GM19023 (cell line): ENCODE measurements around the gene NHSL2.
A peak's percentile ranks its signal among the peaks of the same experiment; 100 is the strongest.

Source experiments
- ATAC-seq: cut with Tn5 transposase; IDR thresholded peaks from one replicate; pipeline ENCODE4 v1.9.1; 2021; ENCODE audit warnings: mild to moderate bottlenecking, moderate library complexity; ENCODE audit not compliant: unreplicated experiment

Gene NHSL2

DNA sequence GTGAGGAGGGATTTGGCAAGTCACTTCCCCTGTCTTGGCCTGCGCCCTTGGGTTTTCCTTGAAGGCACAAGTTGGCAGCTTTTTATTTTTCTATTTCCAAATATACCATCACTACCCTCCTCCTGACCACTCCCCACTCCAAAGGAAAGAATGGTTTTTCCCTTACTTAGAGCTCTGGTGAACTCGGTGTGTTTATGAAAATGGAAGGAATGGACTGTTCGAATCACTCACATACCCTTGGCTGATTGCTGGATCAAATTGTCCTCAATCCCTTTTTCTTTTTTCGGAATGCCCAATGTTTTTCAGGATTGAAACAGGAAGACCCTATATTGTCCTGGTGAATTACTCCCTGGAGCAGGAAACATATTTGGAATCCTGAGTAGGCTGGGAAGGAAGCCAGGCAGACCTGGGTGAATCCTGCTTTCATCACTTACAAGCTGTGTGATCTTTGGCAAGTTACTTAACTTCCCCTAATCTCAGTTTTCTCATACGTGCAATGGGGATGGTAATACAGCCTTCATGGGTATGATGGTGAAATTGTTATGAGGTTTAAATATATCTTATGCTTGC lies 150.4 kb downstream of the NHSL2 start:
- no peak for ATAC-seq

DNA sequence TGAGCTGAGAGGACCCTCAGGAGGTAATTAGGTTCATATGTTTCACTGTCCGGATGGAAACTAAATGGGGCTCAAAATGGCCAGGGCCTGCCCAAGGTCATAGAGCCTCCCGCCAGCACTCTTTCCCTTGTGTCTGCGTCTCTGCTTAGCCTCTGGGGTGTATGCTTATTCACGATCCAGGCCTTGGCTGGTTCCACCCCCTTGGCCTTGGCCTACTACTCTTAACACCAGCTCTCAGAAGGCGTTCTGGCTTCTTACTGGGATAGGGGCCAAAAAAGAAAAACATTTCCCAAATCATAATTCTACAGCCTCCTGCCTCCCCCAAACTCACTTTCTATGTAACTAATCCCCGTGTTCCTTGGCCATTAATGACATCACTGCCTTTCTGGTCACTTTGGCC lies 152.3 kb downstream of the NHSL2 start:
- ATAC-seq = no peak

DNA sequence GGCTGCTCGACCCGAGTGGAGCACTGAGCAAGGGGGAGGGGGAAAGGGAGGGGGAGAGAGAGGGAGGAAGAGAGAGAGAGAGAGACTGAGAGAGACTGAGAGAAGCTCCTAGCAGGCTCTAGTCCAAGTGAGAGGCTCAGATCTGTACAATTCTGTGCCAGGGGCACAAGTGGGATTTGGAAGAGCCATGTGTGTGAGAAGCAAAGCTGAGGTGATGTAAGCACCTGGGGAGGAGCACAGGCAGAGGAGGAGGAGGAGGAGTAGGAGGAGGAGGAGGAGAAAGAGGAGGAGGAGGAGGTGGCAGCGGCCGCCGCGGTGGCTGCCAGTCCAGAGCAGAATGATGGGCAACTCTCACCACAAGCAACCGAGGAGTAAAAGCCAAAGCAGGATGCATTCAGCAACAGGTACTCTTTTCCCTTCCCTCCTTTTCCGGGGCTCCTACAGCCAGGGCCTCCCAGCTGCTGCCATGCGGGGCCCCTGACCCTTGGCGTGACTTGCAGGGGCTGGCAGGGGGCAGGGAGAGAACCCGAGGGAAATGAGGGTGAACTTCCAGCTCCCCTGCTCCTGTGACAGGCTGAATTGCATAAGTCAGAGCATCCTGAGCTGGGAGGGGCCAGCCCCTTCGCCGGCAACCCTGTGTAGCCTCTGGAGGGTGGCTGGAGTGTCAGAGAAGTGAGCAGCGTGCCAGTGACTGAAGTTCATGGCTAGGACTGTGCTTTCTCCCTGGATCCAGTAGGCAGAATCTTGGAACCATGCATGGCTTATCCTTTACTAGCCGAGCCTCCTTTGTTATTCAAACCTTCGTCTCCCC lies 158.9 kb downstream of the NHSL2 start:
- ATAC-seq = no peak

DNA sequence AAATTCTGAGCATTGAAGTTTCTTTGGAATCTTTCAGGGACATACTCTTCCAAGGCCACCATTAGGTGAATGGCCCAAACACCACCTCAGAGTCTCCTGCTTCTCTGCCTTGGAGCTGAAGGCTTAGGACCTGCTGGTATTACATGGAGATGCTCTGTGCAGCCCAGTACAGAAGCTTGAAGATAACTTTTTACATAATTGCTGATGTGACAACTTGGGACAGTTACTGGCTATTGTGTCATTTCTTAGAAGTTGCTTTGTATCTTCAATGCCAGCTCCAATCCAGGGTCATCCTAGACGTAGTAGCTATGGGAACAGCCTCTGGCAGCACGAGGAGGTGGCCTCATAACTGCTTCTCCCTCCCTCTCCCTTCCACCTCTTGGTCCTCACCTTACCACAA lies 160.6 kb downstream of the NHSL2 start:
- no peak for ATAC-seq

DNA sequence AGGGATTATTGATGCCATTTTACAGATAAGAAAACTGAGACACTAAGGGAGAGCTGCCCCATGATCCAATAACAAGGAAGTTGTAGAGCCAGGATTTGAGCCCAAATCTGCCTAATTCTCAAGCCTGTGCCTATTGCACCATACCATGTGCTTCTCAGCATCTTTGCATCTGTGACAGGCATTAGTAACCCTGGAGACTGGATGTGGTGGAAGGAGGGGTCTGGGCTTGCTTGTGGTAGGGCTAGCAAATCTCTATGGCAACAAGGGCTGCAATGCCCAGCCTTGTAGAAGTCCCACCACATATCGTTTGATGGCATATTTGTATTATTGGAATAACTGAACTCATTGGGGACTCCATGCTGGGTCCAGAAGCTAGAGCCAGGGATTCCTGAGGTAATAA lies 163.0 kb downstream of the NHSL2 start:
- no peak for ATAC-seq

DNA sequence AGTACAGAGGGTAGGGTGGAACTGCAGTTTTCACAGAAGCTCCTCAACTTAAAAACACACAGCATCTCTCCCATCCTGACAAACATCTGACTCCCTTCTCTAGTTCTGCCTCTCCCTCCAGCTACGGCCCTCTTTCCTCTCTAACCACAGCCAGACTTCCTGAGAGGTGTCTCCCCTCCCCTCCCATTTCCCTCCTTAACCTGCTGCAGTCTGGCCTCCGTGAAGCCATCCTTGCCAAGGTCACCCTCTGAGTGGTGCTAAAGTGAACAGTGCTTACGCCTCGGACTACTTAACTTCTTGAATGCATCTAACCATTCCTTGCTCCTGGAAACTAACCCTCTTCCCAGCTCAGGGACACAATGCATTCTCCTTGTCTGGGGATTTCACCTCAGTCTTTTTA lies 167.8 kb downstream of the NHSL2 start:
- no peak for ATAC-seq

DNA sequence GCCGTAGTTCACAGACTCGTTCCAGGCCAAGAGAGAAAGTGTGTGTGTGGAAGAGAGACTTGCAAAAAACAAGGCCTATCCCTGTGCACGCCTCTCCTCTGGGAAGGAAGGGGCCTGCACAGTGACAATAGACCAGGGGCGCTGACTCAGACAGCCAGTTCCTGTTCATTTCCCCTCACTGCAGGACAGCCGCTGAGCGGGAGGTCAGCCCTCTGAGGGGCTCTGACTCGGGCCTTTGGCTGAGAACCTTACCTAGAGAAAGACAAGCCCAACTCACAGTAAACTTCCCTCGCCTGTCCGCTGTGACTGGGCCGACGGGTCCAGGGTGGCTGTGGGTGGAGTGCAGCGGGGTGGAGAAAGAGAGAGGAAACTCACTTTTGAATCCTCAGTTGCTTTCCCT lies 169.0 kb downstream of the NHSL2 start:
- ATAC-seq = no peak

DNA sequence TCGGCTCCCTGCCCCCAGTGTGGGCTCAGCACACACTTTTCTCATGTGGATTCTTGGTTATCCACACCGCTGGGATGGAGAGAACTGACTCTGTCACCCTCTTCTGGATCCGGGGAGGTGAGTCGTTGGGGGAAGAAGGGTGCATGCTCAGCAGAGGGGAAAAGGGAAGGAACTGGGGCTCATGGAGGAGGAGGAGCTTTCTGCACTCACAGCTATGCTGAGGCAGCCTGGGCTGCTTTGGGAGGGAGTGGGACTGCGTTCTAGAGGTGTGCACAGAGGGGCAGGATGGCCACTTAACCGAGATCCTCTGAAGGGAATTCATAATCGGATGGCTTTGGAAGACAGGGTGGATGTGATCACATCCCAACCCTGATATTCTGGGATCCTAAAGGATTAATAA lies 169.5 kb downstream of the NHSL2 start:
- ATAC-seq = no peak

DNA sequence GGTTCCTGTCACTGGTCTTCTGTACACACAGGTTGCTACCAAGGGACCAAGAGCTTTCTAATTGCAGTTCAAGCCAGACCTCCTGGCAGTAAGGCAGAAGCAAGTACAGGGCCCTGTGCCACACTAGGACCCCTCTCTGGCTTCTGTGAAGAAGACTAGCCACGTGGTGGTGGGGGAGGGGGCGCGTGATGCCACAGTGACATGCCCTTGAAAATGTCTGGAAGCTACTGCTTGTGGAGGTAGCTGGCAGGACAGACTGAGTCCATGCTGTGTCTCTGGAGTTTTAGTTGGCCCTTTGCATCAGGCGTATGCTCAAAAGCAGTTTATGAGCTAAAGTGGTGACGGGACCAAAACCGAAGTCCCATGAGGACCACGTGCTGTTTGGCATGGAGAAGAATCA lies 170.2 kb downstream of the NHSL2 start:
- no peak for ATAC-seq

DNA sequence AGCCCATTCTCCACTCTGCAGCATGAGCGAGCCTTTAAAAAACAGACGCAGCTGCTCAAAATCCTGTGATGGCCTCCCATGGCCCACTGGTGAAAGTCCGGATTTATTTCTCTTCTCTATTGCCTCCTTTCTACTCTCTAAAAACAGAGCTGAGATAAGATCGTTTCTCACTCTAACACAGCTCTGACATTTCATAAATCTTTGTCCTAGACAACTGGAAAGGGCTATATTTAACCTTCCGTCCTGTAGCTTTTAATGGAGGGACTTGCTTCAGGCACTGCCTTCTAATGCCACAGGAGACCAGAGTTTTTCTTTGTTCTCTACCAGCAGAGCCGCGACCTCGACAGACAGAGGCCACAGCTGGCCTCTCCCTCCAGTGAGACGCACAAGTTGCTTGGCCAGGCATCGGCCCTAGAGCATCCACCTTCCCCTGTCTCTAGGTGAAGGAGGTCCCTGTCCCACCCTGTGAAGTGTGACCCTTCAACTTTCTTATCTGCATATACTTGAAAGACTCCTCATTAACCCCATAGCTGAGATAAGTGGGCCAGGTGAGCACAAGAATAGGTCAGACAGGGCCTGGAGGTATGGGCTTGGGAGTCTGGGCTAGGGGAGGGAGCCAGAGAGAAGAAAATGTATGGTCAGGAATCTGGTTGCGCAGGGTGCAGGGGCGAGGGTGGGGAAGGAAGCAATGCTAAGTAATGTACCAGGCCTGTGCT lies 171.1 kb downstream of the NHSL2 start:
- no peak for ATAC-seq

DNA sequence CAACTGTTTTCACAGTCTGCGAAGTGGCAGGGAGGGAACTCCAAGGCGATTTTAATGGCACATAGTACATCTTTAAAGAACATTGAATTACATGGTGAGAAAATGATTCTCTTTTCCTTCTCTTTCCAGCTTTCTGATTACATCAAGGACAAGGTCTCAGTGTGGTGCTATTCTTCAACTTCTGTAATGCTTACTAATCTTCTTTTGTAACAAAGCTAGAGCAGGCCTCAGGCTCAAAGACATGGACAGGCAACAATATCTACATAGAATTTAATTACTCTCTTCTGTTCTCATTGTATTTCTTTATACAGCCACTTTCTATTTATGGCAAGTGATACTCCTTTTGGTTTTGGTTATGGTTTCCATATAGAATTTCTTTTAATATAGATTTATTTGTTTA lies 172.6 kb downstream of the NHSL2 start:
- no peak for ATAC-seq

DNA sequence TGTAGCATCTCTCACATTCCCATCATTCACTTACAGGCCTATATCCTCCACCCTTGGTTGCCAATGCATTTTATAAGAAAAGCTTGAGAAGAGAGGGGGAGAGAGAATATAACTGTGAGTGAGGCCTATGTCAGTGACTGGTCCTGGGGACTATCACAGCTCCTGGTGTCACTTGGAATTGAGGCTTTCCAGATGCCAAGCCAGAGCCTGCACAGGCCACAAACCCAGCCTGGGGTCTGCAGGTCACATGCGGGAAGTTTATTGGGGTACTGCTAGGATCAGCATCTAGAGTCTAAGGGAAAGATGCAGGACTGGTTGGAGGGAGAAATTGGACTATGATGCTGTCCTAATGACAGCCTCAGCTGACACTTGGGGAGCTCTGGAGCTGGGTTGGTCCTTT lies 173.5 kb downstream of the NHSL2 start:
- no peak for ATAC-seq

DNA sequence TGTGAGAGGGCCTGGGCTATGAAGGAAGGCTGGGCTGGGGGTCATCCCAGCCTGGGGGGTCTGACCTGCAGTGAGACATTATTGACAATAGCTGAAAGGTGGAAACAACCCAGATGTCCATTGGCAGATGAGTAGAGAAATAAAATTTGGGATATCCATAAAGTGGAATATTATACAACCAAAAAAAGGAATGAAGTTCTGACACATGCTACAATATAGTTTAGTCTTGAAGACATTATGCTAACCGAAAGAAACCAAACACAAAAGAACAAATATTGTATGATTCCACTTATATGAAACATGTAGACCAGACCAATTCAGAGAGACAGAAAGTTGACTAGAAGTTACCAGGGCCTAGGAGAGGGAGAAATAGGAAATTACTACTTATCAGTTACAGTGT lies 176.3 kb downstream of the NHSL2 start:
- ATAC-seq = no peak

DNA sequence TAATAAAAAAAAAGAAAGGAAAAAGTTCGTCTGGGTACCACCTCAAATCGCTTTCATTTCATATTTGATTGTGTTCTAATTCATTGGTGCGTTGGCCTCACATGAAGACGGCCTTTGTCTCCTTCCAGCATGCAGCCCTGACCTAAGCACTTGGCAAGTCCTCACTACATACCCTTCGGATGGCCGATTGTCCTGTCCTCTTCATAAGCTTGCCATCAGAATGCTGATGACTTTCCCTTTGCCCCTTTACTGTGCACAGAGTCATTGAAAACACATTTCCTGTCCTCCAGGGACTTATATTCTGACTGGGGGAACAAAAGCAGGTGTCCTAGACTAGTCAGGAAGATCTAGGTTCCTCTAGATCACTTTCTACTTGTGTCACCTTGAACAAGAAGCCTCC lies 178.1 kb downstream of the NHSL2 start:
- no peak for ATAC-seq

DNA sequence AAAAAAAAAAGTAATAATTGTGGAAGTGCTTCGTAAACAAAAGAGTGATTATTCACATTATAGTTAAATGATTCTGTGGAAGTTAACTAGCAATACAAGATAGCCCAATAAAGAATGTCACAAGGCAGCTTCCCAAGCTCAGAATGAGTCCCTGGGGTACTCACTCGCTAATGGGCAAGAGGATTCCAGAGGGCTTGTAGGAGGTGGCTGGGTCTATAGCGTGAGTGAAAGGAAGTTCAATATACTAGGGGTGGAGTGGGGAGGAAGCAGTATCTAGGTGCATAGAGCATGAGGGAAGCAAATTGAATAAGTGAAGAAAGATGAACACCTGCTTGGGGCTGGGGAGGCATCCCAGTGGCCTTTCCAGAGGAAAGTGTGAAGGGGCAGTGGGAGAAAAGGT lies 178.6 kb downstream of the NHSL2 start:
- no peak for ATAC-seq

DNA sequence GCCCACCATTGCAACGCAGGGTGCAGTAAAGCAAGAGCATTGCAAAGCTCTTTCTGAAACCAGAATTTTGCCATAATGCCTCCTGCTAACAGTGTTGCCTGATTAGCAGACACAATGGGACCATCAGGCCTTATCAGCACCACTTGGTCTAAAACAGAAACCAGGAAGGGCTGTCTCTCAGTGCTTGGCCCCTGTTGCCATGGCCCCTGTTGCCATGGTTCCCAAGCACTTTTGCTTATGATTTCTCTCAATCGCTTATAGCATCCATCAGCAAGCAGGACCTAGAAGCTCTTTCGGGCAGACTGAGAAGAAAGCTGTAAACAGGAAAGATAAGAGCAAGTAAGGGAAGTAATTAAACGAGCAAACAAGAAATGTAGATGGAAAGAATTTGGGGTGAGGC lies 184.2 kb downstream of the NHSL2 start:
- peak; percentile 89 for ATAC-seq

DNA sequence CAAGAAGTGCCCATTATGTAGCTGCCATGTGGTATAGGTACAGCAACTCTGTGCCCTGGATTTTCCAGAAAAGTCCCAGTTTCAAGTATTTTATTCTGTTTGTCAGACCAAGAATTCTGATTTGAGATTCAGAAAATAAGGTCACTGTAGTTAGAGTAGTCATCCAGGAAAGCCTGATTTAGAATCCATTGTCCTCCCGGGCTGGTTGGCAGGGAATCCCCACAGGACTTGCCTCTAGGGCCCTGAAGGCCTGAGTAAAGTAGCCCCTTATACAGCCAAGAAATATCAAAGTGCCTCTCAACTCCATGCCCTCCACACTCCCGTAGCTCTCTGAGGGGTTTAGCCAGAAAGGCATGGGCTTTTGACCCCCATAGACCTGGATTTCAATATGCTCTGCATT lies 184.7 kb downstream of the NHSL2 start:
- ATAC-seq = no peak

DNA sequence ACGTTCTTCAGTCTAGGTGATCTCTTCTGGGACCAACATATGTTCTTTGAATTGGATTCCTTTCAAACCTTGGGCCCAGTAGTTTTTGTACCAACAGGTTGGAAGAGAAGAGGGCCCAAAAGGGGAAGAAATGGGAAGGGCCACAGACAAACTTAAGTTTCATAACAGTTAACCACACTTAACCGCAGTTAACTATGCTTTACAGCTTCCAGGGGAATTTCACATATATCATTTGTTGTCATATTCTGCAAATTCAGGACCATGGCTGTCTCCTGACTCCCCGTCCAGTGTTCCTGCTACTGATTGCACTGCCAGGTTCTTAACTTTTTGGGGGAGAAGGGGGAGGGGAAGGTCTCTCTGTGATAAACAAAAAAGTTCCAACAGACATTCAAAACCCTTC lies 186.5 kb downstream of the NHSL2 start:
- ATAC-seq = no peak

DNA sequence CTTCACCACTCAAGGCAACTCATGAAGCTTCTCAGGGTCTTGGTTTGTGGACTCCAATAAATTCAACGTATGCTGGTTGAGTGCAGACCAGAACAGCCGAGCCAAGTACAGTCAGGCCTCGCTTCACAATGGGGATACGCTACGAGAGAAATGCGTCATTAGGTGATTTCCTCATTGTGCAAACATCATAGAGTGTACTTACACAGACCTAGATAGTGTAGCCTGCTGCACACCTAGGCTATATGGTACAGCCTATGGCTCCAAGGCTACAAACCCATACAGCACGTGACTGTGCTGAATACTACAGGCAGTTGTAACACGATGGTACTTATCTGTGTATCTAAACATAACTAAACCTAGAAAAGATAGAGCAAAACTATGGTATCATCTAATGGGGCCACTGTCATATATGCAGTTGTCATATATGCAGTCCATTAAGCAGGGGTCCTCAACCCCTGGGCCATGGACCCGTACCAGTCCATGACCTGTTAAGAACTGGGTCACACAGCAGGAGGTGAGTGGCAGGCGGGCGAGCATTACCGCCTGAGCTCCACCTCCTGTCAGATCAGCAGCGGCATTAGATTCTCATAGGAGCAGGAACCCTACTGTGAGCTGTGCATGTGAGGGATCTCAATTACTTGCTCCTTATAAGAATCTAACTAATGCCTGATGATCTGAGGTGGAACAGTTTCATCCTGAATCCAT lies 189.6 kb downstream of the NHSL2 start:
- peak; percentile 37 for ATAC-seq

DNA sequence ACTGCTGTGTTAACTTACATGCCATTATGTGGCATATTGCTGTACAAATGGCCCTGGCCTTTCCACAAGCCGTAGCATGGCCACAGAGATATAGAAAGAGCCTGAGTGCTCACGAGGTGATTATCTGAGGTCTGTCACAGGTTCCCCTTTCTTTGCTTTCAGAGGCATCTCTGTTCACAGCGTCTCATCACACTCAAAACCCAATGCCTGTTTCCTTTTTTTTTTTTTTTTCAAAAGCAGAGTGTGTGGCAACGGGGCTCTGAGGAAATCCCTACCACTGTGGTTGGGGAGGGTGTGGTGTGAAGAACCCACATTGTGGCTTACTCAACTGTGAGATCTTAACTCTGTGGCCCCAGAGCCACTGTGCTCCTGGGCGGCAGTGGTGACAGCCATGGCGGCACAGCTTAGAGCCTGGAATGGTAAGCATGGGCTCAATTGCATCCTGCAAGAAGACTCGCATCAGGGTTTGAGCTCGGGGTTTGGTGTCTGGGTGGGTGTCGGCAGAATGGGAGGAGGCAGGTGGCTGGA lies 190.2 kb downstream of the NHSL2 start:
- ATAC-seq = peak; percentile 65

DNA sequence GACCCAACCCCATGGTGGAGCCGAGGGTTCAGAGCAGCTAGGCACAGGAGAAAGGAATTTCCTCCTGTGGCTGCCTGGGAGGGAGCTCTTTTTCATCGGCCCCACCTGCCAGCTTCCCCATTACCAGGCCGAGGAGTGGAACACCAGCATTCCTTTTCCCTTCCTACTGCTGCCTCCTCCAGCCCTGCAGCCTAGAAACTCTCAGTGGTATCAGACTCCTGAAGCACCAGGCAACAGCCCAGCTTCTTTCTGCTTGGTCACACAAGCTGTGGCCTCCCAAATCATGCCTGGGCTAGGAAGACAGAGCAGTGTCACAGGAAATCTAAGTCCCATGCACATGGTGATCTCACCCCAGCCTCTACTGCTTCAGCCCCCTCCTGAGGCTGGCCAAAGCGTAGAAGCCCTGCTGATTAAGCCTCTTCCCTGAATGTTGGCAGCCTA lies 191.0 kb downstream of the NHSL2 start:
- no peak for ATAC-seq
